Measurements from ENCODE around the gene SLC25A10. TPM values are rescaled to one million over a fixed set of nuclear protein-coding genes. Genes with fewer than 3 reads are reported as not detected.
A peak's percentile ranks its signal among the peaks of the same experiment; 100 is the strongest.

Gene SLC25A10
- polyA plus RNA-seq, 6 donors from 2014 or later = 0.92 to 5.0 (median 2.3) TPM; not detected in 1

GRCh38 chr17:81715107-81715871, 3.2 kb downstream of the SLC25A10 start:
- Mint-ChIP-seq H3K27me3 (no peaks in the 10 kb centered on the region), H3K27ac (peak overlapping the region in 1 of 6 donors; percentile 9), H3K36me3 (no peaks in the 10 kb centered on the region), H3K4me3 (peak overlapping the region in 1 of 8 donors; percentile 36), H3K4me1 (peaks cover 10 to 18% (median 17%) of the 10 kb centered on the region in 3 donors), H3K9me3 (no peaks in the 10 kb centered on the region)
- ATAC-seq (ENCODE audit: low read depth in 2 of 2) (no peak), DNase-seq (no peak)

GRCh38 chr17:81715872-81716673, 4.0 kb downstream of the SLC25A10 start:
- H3K9me3 Mint-ChIP-seq = no peaks in the 10 kb centered on the region
- no peaks in the 10 kb centered on the region for H3K27me3 Mint-ChIP-seq
- H3K36me3 Mint-ChIP-seq = no peaks in the 10 kb centered on the region
- H3K4me1 Mint-ChIP-seq = peaks cover 4 to 11% (median 11%) of the 10 kb centered on the region in 3 donors
- ATAC-seq (ENCODE audit: low read depth in 2 of 2) = no peak
- H3K27ac Mint-ChIP-seq = no peak overlapping the region
- H3K4me3 Mint-ChIP-seq = no peak overlapping the region
- DNase-seq = no peak

GRCh38 chr17:81716674-81716996, 4.6 kb downstream of the SLC25A10 start:
- Mint-ChIP-seq H3K27me3 (no peaks in the 10 kb centered on the region), H3K36me3 (no peaks in the 10 kb centered on the region), H3K9me3 (no peaks in the 10 kb centered on the region), H3K4me1 (peaks cover 4 to 7% (median 6%) of the 10 kb centered on the region in 3 donors), H3K4me3 (no peak overlapping the region), H3K27ac (no peak overlapping the region)
- DNase-seq (no peak), ATAC-seq (ENCODE audit: low read depth in 2 of 2) (no peak)

GRCh38 chr17:81717049-81717765, 5.1 kb downstream of the SLC25A10 start:
- no peaks in the 10 kb centered on the region for H3K36me3 Mint-ChIP-seq
- peaks cover 4 to 6% (median 5%) of the 10 kb centered on the region in 3 donors for H3K4me1 Mint-ChIP-seq
- DNase-seq (no peak), ATAC-seq (ENCODE audit: low read depth in 2 of 2) (no peak)
- no peaks in the 10 kb centered on the region for H3K27me3 Mint-ChIP-seq
- H3K9me3 Mint-ChIP-seq = no peaks in the 10 kb centered on the region
- H3K4me3 Mint-ChIP-seq = no peak overlapping the region
- H3K27ac Mint-ChIP-seq = no peak overlapping the region

GRCh38 chr17:81717766-81718089, 5.6 kb downstream of the SLC25A10 start:
- no peak overlapping the region for H3K27ac Mint-ChIP-seq
- no peaks in the 10 kb centered on the region for H3K9me3 Mint-ChIP-seq
- peaks cover 2 to 4% (median 3%) of the 10 kb centered on the region in 3 donors for H3K4me1 Mint-ChIP-seq
- no peaks in the 10 kb centered on the region for H3K36me3 Mint-ChIP-seq
- H3K4me3 Mint-ChIP-seq = no peak overlapping the region
- H3K27me3 Mint-ChIP-seq = no peaks in the 10 kb centered on the region
- no peak for ATAC-seq (ENCODE audit: low read depth in 2 of 2)
- no peak for DNase-seq

GRCh38 chr17:81719410-81720266, 7.6 kb downstream of the SLC25A10 start:
- Mint-ChIP-seq H3K4me3 (peak overlapping the region in 1 of 8 donors; percentile 36), H3K9me3 (no peaks in the 10 kb centered on the region), H3K36me3 (no peaks in the 10 kb centered on the region), H3K4me1 (no peaks in the 10 kb centered on the region), H3K27ac (peak overlapping the region in 1 of 6 donors; percentile 81), H3K27me3 (peaks cover 8 to 14% (median 8%) of the 10 kb centered on the region in 3 donors)
- DNase-seq (no peak), ATAC-seq (ENCODE audit: low read depth in 2 of 2) (no peak)

- Mint-ChIP-seq H3K9me3 (no peaks in the 10 kb centered on the region), H3K27ac (no peak overlapping the region), H3K36me3 (no peaks in the 10 kb centered on the region), H3K4me3 (no peak overlapping the region), H3K4me1 (no peaks in the 10 kb centered on the region), H3K27me3 (peaks cover 8 to 14% (median 8%) of the 10 kb centered on the region in 3 donors)
- ATAC-seq (ENCODE audit: low read depth in 2 of 2) = no peak
- no peak for DNase-seq
These were observed 8.4 kb downstream of the SLC25A10 start for GRCh38 chr17:81720267-81721071.

- DNase-seq (no peak), ATAC-seq (ENCODE audit: low read depth in 2 of 2) (no peak)
- H3K4me3 Mint-ChIP-seq = no peak overlapping the region
- no peak overlapping the region for H3K27ac Mint-ChIP-seq
- H3K27me3 Mint-ChIP-seq = peaks cover 8 to 19% (median 15%) of the 10 kb centered on the region in 3 donors
- no peaks in the 10 kb centered on the region for H3K4me1 Mint-ChIP-seq
- no peaks in the 10 kb centered on the region for H3K36me3 Mint-ChIP-seq
- peaks cover 0 to 2% (median 0%) of the 10 kb centered on the region in 7 donors for H3K9me3 Mint-ChIP-seq
These were observed 10.4 kb downstream of the SLC25A10 start for GRCh38 chr17:81722184-81723120.

- Mint-ChIP-seq H3K36me3 (no peaks in the 10 kb centered on the region), H3K4me3 (no peak overlapping the region), H3K27me3 (peaks cover 8 to 19% (median 16%) of the 10 kb centered on the region in 3 donors), H3K4me1 (no peaks in the 10 kb centered on the region), H3K9me3 (peaks cover 0 to 2% (median 0%) of the 10 kb centered on the region in 7 donors), H3K27ac (no peak overlapping the region)
- no peak for DNase-seq
- ATAC-seq (ENCODE audit: low read depth in 2 of 2) = no peak
These were observed 11.6 kb downstream of the SLC25A10 start for GRCh38 chr17:81723651-81724209.

- no peaks in the 10 kb centered on the region for H3K36me3 Mint-ChIP-seq
- H3K4me3 Mint-ChIP-seq = no peak overlapping the region
- peaks cover 0 to 2% (median 0%) of the 10 kb centered on the region in 7 donors for H3K9me3 Mint-ChIP-seq
- no peaks in the 10 kb centered on the region for H3K4me1 Mint-ChIP-seq
- DNase-seq (no peak), ATAC-seq (ENCODE audit: low read depth in 2 of 2) (no peak)
- H3K27me3 Mint-ChIP-seq = peaks cover 8 to 25% (median 16%) of the 10 kb centered on the region in 3 donors
- no peak overlapping the region for H3K27ac Mint-ChIP-seq
These were observed 13.4 kb downstream of the SLC25A10 start for GRCh38 chr17:81725439-81725838.

- H3K4me1 Mint-ChIP-seq = no peaks in the 10 kb centered on the region
- no peak overlapping the region for H3K4me3 Mint-ChIP-seq
- no peak for DNase-seq
- H3K27ac Mint-ChIP-seq = peak overlapping the region in 1 of 6 donors; percentile 66
- H3K9me3 Mint-ChIP-seq = peaks cover 0 to 2% (median 0%) of the 10 kb centered on the region in 7 donors
- peaks cover 8 to 28% (median 19%) of the 10 kb centered on the region in 3 donors for H3K27me3 Mint-ChIP-seq
- H3K36me3 Mint-ChIP-seq = no peaks in the 10 kb centered on the region
- ATAC-seq (ENCODE audit: low read depth in 2 of 2) = no peak
These were observed 13.9 kb downstream of the SLC25A10 start for GRCh38 chr17:81726004-81726403.
